ENCODE results near the gene MON2. TPM values are rescaled to one million over a fixed set of nuclear protein-coding genes. Genes with fewer than 3 reads are reported as not detected.

The MON2 gene
- total RNA-seq, 2 donors from 2014 or later = 48.6 to 66.3 TPM

- DNase-seq (ENCODE audit: low spot score) = no peak
- no peak overlapping the region for H3K27ac ChIP-seq
- no peak for TF ChIP-seq POLR2AphosphoS5 (IDR thresholded peaks at IDR 0.05)
- no peak for TF ChIP-seq CTCF (IDR thresholded peaks at IDR 0.05)
- TF ChIP-seq POLR2A (IDR thresholded peaks at IDR 0.05) = no peak
- no peaks in the 10 kb centered on the region for H3K36me3 ChIP-seq
- WGBS = 78% methylated on average over 2 of the region's 2 CpGs
- no peaks in the 10 kb centered on the region for H3K27me3 ChIP-seq (replicated peaks; ENCODE audit: insufficient read depth)
- H3K9me3 ChIP-seq = no peaks in the 10 kb centered on the region
- intact Hi-C loops (cut with DNase I) = no loop called here
- no peaks in the 10 kb centered on the region for H3K4me1 ChIP-seq (replicated peaks)
- no peak overlapping the region for H3K4me3 ChIP-seq
Measured at GRCh38 chr12:62622177-62622576, 155.6 kb downstream of the MON2 start.

GRCh38 chr12:62625228-62625627, 158.6 kb downstream of the MON2 start:
- 92% methylated on average over 2 of the region's 2 CpGs for WGBS
- H3K4me1 ChIP-seq (replicated peaks) = no peaks in the 10 kb centered on the region
- H3K36me3 ChIP-seq = no peaks in the 10 kb centered on the region
- DNase-seq (ENCODE audit: low spot score) = no peak
- H3K27me3 ChIP-seq (replicated peaks; ENCODE audit: insufficient read depth) = no peaks in the 10 kb centered on the region
- H3K9me3 ChIP-seq = no peaks in the 10 kb centered on the region
- no peak overlapping the region for H3K27ac ChIP-seq
- TF ChIP-seq CTCF (IDR thresholded peaks at IDR 0.05) (no peak), POLR2AphosphoS5 (IDR thresholded peaks at IDR 0.05) (no peak), POLR2A (IDR thresholded peaks at IDR 0.05) (no peak)
- intact Hi-C loops (cut with DNase I) = no loop called here
- H3K4me3 ChIP-seq = no peak overlapping the region

GRCh38 chr12:62627181-62627580, 160.6 kb downstream of the MON2 start:
- TF ChIP-seq POLR2AphosphoS5 (IDR thresholded peaks at IDR 0.05) = no peak
- TF ChIP-seq CTCF (IDR thresholded peaks at IDR 0.05) = no peak
- no peak for TF ChIP-seq POLR2A (IDR thresholded peaks at IDR 0.05)
- 97% methylated on average over 2 of the region's 2 CpGs for WGBS
- Histone ChIP-seq H3K27me3 (replicated peaks; ENCODE audit: insufficient read depth) (no peaks in the 10 kb centered on the region), H3K36me3 (no peaks in the 10 kb centered on the region), H3K4me1 (replicated peaks) (no peaks in the 10 kb centered on the region), H3K4me3 (no peak overlapping the region), H3K9me3 (no peaks in the 10 kb centered on the region), H3K27ac (no peak overlapping the region)
- intact Hi-C loops (cut with DNase I) = no loop called here
- DNase-seq (ENCODE audit: low spot score) = no peak

- Histone ChIP-seq H3K9me3 (no peaks in the 10 kb centered on the region), H3K4me1 (replicated peaks) (no peaks in the 10 kb centered on the region), H3K27me3 (replicated peaks; ENCODE audit: insufficient read depth) (no peaks in the 10 kb centered on the region), H3K4me3 (no peak overlapping the region), H3K27ac (no peak overlapping the region), H3K36me3 (no peaks in the 10 kb centered on the region)
- 82% methylated on average over 4 of the region's 4 CpGs for WGBS
- no peak for DNase-seq (ENCODE audit: low spot score)
- intact Hi-C loops (cut with DNase I) = no loop called here
- TF ChIP-seq POLR2A (IDR thresholded peaks at IDR 0.05) = no peak
- TF ChIP-seq POLR2AphosphoS5 (IDR thresholded peaks at IDR 0.05) = no peak
- TF ChIP-seq CTCF (IDR thresholded peaks at IDR 0.05) = no peak
Measured at GRCh38 chr12:62629413-62629812, 162.8 kb downstream of the MON2 start.

- intact Hi-C loops (cut with DNase I) = loop anchor here (2.0 kb wide), 1 partner anchor 23 kb away; no protein-coding TSS in a partner anchor
- DNase-seq (ENCODE audit: low spot score) = no peak
- no peak for TF ChIP-seq POLR2A (IDR thresholded peaks at IDR 0.05)
- no peak for TF ChIP-seq POLR2AphosphoS5 (IDR thresholded peaks at IDR 0.05)
- no peak for TF ChIP-seq CTCF (IDR thresholded peaks at IDR 0.05)
- Histone ChIP-seq H3K4me1 (replicated peaks) (no peaks in the 10 kb centered on the region), H3K36me3 (no peaks in the 10 kb centered on the region), H3K27ac (no peak overlapping the region), H3K27me3 (replicated peaks; ENCODE audit: insufficient read depth) (no peaks in the 10 kb centered on the region), H3K9me3 (no peaks in the 10 kb centered on the region), H3K4me3 (no peak overlapping the region)
- WGBS = 65% methylated on average over 5 of the region's 5 CpGs
Measured at GRCh38 chr12:62629971-62630739, 163.5 kb downstream of the MON2 start.
